ENCODE results near the gene KRTAP10-12. TPM values are rescaled to one million over a fixed set of nuclear protein-coding genes. Genes with fewer than 3 reads are reported as not detected.
"Not testable (repeated sequence)": the region's sequence is repeated elsewhere in the genome, so short reads cannot be mapped to it uniquely, and the experiment has no call there.

Gene KRTAP10-12
- total RNA-seq, 1 donor from 2014 or later, result not detected

DNA sequence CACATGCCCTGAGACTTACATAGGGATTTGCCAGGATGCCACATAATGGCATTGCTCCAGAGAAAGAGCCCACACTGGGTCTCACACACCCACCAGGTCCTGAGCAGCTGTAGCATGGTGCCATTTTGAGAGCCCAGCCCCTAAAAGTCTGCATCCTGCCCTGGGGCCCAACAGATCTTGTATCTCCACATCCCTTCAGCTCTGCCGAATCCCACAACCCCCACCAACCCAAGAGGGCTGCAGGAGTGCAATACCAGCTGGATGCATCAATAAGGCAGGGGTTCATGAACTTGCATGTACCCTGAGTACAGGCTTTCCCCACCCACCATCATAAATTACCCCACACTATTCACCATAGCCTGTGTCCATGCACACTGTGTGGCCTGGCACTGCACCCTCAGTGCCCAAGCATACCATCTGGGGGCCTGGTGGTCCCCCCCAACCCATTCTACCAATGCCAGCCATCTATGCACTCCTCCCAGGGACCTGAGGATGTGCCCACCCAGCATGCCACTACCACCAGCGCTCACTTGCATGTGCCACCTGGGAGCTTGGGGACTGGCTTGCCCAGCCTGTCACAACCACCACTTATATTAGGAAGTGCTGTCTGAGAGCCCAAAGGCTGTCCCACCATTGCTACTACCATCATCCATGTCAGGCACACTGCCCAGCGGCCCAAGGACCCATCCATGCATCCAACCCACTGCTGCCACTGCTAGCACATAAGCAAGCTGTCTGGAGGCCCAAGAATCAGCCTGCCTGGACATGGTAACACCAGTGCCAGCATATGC lies 26.1 kb upstream of the KRTAP10-12 start:
- H3K36me3 ChIP-seq (ENCODE audit: control insufficient read depth in 3 of 3, insufficient read depth in 3 of 3, low read length in 3 of 3), result no peaks in the 10 kb centered on the region
- H3K4me1 ChIP-seq (ENCODE audit: control insufficient read depth in 3 of 3, insufficient read depth in 3 of 3, low read length in 3 of 3), result no peaks in the 10 kb centered on the region
- H3K27ac ChIP-seq (ENCODE audit: low read depth, low read length), result no peak overlapping the region
- H3K9me3 ChIP-seq (ENCODE audit: control insufficient read depth in 3 of 3, low read length in 3 of 3), result peaks cover 0 to 7% (median 4%) of the 10 kb centered on the region in 3 donors
- H3K27me3 ChIP-seq (ENCODE audit: control insufficient read depth in 3 of 3, insufficient read depth in 3 of 3, low read length in 3 of 3), result peaks cover 0 to 8% (median 0%) of the 10 kb centered on the region in 3 donors
- H3K9ac ChIP-seq (ENCODE audit: low read depth in 1 of 3, low read length in 3 of 3), result no peak overlapping the region
- no peak overlapping the region for H3K4me3 ChIP-seq (ENCODE audit: low read length in 3 of 3)

DNA sequence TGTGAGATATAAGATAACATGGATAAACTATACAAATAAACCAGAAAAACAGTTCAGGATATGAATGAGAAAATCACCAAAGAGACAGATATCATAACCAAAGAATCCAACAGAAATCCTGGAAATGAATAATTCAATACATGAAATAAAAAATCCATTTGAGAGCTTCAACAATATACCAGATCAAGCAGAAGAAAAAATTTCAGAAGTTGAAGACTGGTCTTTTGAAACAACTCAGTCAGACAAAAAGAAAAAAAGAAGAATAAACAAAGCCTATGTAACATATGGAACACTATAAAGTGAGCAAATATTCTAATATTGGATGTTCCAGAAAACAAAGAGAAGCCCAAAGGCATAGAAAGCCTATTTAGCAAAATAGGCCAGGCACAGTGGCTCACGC lies 25.1 kb upstream of the KRTAP10-12 start:
- Histone ChIP-seq H3K27me3 (ENCODE audit: control insufficient read depth in 3 of 3, insufficient read depth in 3 of 3, low read length in 3 of 3) (peaks cover 0 to 10% (median under 1%) of the 10 kb centered on the region in 3 donors), H3K9me3 (ENCODE audit: control insufficient read depth in 3 of 3, low read length in 3 of 3) (peaks cover 0 to 7% (median 4%) of the 10 kb centered on the region in 3 donors), H3K4me1 (ENCODE audit: control insufficient read depth in 3 of 3, insufficient read depth in 3 of 3, low read length in 3 of 3) (no peaks in the 10 kb centered on the region), H3K9ac (ENCODE audit: low read depth in 1 of 3, low read length in 3 of 3) (no peak overlapping the region), H3K27ac (ENCODE audit: low read depth, low read length) (no peak overlapping the region), H3K4me3 (ENCODE audit: low read length in 3 of 3) (no peak overlapping the region), H3K36me3 (ENCODE audit: control insufficient read depth in 3 of 3, insufficient read depth in 3 of 3, low read length in 3 of 3) (no peaks in the 10 kb centered on the region)

DNA sequence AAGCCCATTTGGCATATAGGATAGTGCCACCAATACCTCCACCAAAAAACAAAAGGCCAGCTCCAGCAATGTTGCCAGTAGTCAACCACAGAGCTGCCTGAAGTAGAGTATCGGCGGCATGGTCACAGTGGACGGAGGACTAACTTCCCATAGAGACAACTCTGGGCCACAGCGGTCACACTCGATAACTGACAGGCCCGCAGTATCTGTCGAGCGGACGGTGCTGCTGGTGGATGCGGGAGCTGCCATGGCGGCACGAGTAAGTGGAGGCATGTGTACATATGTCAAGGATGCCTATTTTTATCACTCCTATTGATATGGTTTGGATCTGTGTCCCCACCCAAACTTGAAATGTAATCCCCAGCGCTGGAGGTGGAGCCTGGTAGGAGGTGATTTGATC lies 19.1 kb upstream of the KRTAP10-12 start:
- no peak overlapping the region for H3K4me3 ChIP-seq (ENCODE audit: low read length in 3 of 3)
- no peaks in the 10 kb centered on the region for H3K4me1 ChIP-seq (ENCODE audit: control insufficient read depth in 3 of 3, insufficient read depth in 3 of 3, low read length in 3 of 3)
- H3K9ac ChIP-seq (ENCODE audit: low read depth in 1 of 3, low read length in 3 of 3), result no peak overlapping the region
- H3K36me3 ChIP-seq (ENCODE audit: control insufficient read depth in 3 of 3, insufficient read depth in 3 of 3, low read length in 3 of 3), result no peaks in the 10 kb centered on the region
- H3K27ac ChIP-seq (ENCODE audit: low read depth, low read length), result no peak overlapping the region
- H3K27me3 ChIP-seq (ENCODE audit: control insufficient read depth in 3 of 3, insufficient read depth in 3 of 3, low read length in 3 of 3), result peaks cover 0 to 17% (median 11%) of the 10 kb centered on the region in 3 donors
- no peaks in the 10 kb centered on the region for H3K9me3 ChIP-seq (ENCODE audit: control insufficient read depth in 3 of 3, low read length in 3 of 3)

DNA sequence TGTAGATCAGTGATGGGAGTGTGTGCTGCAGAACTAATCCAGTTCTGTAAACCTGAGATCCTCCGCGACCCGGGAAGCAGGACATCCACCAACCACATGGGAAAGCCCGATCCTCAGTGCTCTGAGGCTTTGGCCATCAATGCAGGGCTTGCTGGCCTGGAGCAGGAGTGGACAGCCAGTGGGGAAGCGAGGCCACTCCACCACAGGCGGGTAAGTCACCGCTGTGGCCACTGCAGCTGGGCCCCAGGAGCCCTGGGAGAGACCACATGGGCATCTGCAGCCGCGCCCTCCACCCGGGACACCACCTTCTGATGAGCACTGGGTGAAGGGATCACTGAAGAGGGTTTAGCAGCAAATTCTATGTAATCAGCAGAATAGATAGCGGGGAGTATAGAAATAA lies 15.8 kb upstream of the KRTAP10-12 start:
- Histone ChIP-seq H3K4me1 (ENCODE audit: control insufficient read depth in 3 of 3, insufficient read depth in 3 of 3, low read length in 3 of 3) (no peaks in the 10 kb centered on the region), H3K9me3 (ENCODE audit: control insufficient read depth in 3 of 3, low read length in 3 of 3) (no peaks in the 10 kb centered on the region), H3K36me3 (ENCODE audit: control insufficient read depth in 3 of 3, insufficient read depth in 3 of 3, low read length in 3 of 3) (no peaks in the 10 kb centered on the region), H3K9ac (ENCODE audit: low read depth in 1 of 3, low read length in 3 of 3) (no peak overlapping the region), H3K27ac (ENCODE audit: low read depth, low read length) (no peak overlapping the region), H3K27me3 (ENCODE audit: control insufficient read depth in 3 of 3, insufficient read depth in 3 of 3, low read length in 3 of 3) (peaks cover 0 to 33% (median 18%) of the 10 kb centered on the region in 3 donors), H3K4me3 (ENCODE audit: low read length in 3 of 3) (no peak overlapping the region)

DNA sequence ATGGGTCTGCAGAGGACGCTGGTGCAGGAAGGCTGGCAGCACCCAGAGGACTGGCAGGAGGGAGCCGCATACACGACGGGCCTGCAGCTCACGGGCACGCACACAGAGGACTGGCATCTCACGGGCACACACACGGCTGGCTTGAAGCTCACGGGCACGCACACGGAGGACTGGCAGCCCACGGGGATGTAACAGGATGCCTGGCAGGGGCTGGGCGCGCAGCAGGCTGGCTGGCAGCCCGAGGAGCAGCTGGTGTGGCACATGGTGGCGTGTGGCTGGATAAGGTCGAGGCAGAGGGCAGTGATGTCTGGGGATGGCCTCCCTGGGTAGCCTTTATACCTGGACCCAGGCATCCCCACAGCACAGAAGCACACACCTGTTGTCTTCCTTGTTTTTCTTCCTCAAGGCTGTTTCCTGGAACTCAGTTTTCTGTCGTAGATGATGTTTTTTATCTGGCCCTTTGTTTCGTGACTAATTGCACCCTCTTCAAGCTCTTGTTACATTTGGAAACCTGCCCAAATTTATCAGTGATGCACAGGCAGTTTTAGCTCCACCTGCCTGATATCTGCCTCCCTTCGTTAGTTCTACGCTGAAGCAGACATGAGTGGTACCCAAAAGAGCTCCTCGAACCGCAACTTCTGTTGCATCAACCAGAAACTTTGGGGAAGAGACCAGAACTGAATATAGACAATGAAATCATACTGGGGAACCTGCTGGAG lies 15.0 kb upstream of the KRTAP10-12 start, which contains the start of gene KRTAP12-1:
Gene KRTAP12-1 (minus strand): TSS at position 303 of the 719 bp plus-strand sequence. CDS start 40 bp downstream, at position 263.
- Histone ChIP-seq H3K9ac (ENCODE audit: low read depth in 1 of 3, low read length in 3 of 3) (no peak within 1 kb of the TSS), H3K36me3 (ENCODE audit: control insufficient read depth in 3 of 3, insufficient read depth in 3 of 3, low read length in 3 of 3) (no peaks in the 10 kb centered on the region), H3K4me3 (ENCODE audit: low read length in 3 of 3) (no peak within 1 kb of the TSS), H3K27ac (ENCODE audit: low read depth, low read length) (no peak within 1 kb of the TSS), H3K4me1 (ENCODE audit: control insufficient read depth in 3 of 3, insufficient read depth in 3 of 3, low read length in 3 of 3) (no peaks in the 10 kb centered on the region), H3K27me3 (ENCODE audit: control insufficient read depth in 3 of 3, insufficient read depth in 3 of 3, low read length in 3 of 3) (peaks cover 7 to 39% (median 23%) of the 10 kb centered on the region in 3 donors), H3K9me3 (ENCODE audit: control insufficient read depth in 3 of 3, low read length in 3 of 3) (no peaks in the 10 kb centered on the region)

DNA sequence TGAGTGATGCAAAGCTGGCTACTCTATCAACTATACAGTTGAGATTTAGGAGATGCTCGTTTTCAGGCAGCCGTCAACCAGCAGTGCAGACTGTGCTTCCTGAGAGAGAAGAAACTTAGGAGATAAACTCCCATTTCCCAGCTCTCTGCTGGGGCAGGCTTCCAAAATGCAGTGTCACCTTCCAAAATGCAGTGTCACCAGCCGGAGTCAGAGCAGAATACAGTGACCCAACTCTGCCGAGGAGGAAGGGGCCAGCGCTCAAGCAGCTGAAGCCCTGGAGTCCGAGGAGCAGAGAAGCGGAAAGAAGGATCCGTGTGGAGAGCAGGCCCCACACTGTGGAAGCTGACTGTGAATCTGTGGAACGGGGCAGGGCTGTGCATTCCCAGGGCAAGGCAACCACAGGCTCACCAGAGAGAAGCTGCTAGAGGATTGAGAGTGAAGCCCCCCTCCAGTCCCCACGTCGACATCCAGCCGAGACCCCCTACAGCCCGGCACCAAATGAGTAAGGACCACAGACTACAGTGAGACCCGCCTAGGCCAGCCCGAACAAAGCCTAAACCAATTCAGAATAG lies 14.3 kb upstream of the KRTAP10-12 start:
- Histone ChIP-seq H3K9me3 (ENCODE audit: control insufficient read depth in 3 of 3, low read length in 3 of 3) (no peaks in the 10 kb centered on the region), H3K9ac (ENCODE audit: low read depth in 1 of 3, low read length in 3 of 3) (no peak overlapping the region), H3K27me3 (ENCODE audit: control insufficient read depth in 3 of 3, insufficient read depth in 3 of 3, low read length in 3 of 3) (peaks cover 11 to 41% (median 27%) of the 10 kb centered on the region in 3 donors), H3K36me3 (ENCODE audit: control insufficient read depth in 3 of 3, insufficient read depth in 3 of 3, low read length in 3 of 3) (no peaks in the 10 kb centered on the region), H3K4me3 (ENCODE audit: low read length in 3 of 3) (no peak overlapping the region), H3K4me1 (ENCODE audit: control insufficient read depth in 3 of 3, insufficient read depth in 3 of 3, low read length in 3 of 3) (no peaks in the 10 kb centered on the region), H3K27ac (ENCODE audit: low read depth, low read length) (no peak overlapping the region)

DNA sequence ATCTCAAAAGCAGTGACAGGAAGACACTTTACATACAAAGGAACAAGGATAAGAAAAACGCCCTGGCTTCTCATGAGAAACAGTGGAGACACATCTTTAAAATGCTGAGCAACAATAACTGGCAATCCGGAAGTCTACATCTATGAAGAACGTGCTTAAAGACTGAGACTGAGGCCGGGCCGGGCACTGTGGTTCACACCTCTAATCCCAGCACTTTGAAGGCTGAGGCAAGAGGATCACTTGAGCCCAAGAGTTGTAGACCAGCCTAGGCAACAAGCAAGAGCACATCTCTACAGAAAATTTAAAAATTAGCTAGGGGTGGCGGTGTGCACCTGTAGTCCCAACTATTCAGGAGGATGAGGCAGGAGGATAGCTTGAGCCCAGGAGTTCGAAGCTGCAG lies 12.9 kb upstream of the KRTAP10-12 start:
- H3K4me1 ChIP-seq (ENCODE audit: control insufficient read depth in 3 of 3, insufficient read depth in 3 of 3, low read length in 3 of 3), result no peaks in the 10 kb centered on the region
- H3K4me3 ChIP-seq (ENCODE audit: low read length in 3 of 3), result no peak overlapping the region
- peaks cover 11 to 51% (median 38%) of the 10 kb centered on the region in 3 donors for H3K27me3 ChIP-seq (ENCODE audit: control insufficient read depth in 3 of 3, insufficient read depth in 3 of 3, low read length in 3 of 3)
- no peak overlapping the region for H3K27ac ChIP-seq (ENCODE audit: low read depth, low read length)
- H3K9me3 ChIP-seq (ENCODE audit: control insufficient read depth in 3 of 3, low read length in 3 of 3), result no peaks in the 10 kb centered on the region
- H3K9ac ChIP-seq (ENCODE audit: low read depth in 1 of 3, low read length in 3 of 3), result no peak overlapping the region
- H3K36me3 ChIP-seq (ENCODE audit: control insufficient read depth in 3 of 3, insufficient read depth in 3 of 3, low read length in 3 of 3), result no peaks in the 10 kb centered on the region

DNA sequence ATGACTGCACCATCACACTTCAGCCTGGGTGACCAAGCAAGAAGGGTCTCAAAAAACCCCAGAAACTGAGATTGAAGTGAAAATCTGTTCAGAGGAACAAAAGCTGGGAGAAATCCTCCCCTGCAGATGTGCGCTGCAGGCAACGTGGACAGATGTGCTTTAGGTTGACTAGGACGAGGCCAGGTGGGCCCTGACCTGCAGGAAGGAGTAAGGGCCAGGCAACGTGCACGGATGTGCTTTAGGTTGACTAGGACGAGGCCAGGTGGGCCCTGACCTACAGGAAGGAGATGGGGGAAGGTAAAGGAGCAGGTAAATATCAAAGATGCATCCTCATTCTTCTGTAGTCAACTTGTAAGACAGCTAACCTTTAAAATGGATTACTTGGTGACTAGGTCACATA lies 12.5 kb upstream of the KRTAP10-12 start:
- Histone ChIP-seq H3K27me3 (ENCODE audit: control insufficient read depth in 3 of 3, insufficient read depth in 3 of 3, low read length in 3 of 3) (peaks cover 11 to 51% (median 38%) of the 10 kb centered on the region in 3 donors), H3K9me3 (ENCODE audit: control insufficient read depth in 3 of 3, low read length in 3 of 3) (no peaks in the 10 kb centered on the region), H3K4me3 (ENCODE audit: low read length in 3 of 3) (no peak overlapping the region), H3K4me1 (ENCODE audit: control insufficient read depth in 3 of 3, insufficient read depth in 3 of 3, low read length in 3 of 3) (no peaks in the 10 kb centered on the region), H3K9ac (ENCODE audit: low read depth in 1 of 3, low read length in 3 of 3) (no peak overlapping the region), H3K36me3 (ENCODE audit: control insufficient read depth in 3 of 3, insufficient read depth in 3 of 3, low read length in 3 of 3) (no peaks in the 10 kb centered on the region), H3K27ac (ENCODE audit: low read depth, low read length) (no peak overlapping the region)

DNA sequence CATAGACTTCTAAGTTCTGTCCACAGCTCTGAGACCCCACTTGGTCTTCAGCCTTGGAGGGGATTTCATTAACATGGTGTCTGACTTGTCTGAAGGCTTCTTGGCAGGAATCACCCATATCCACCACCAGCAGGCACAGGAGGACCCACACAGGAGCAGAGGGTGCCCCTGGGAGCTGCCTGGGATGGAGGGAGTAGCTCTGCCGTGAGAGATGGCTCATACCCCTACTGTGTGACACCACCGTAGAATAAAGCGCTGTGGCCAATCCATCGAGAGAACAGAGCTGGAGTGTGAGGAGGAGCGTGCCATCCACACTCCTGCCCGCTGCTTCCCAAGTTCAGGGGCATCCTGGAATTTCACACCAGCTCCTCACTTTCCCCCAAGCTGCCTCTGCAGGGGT lies 11.9 kb upstream of the KRTAP10-12 start:
- H3K4me1 ChIP-seq (ENCODE audit: control insufficient read depth in 3 of 3, insufficient read depth in 3 of 3, low read length in 3 of 3); H3K9ac ChIP-seq (ENCODE audit: low read depth in 1 of 3, low read length in 3 of 3); H3K36me3 ChIP-seq (ENCODE audit: control insufficient read depth in 3 of 3, insufficient read depth in 3 of 3, low read length in 3 of 3); H3K27ac ChIP-seq (ENCODE audit: low read depth, low read length); H3K9me3 ChIP-seq (ENCODE audit: control insufficient read depth in 3 of 3, low read length in 3 of 3); H3K4me3 ChIP-seq (ENCODE audit: low read length in 3 of 3): not testable (repeated sequence)
- H3K27me3 ChIP-seq (ENCODE audit: control insufficient read depth in 3 of 3, insufficient read depth in 3 of 3, low read length in 3 of 3), result peaks cover 11 to 51% (median 38%) of the 10 kb centered on the region in 3 donors
